Measurements from ENCODE around the gene DAB2IP. TPM values are rescaled to one million over a fixed set of nuclear protein-coding genes. Genes with fewer than 3 reads are reported as not detected.

The DAB2IP gene
- total RNA-seq, 1 experiment from 2014 or later = 31.0 TPM

DNA sequence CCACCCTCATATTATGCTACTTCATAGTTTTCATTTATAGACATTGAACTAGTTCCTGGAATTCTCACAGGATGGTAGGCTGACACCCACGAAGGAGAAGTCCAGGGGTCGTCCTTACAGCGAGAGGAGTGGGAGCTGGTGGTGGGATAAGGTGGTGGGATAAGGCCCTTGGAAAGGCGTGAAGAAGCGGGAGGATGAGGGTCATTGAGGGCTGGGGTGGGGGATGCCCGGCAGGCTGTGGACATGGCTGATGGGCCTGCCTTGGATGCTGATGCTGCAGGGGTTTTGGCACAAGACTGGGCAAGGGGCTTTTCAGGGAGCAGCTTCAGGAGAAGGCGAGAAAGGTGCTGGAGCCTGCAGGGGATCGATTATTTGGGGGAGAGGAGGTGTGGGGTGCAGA, 9.4 kb downstream of the DAB2IP start:
- Histone ChIP-seq H3K36me3 (ENCODE audit: control insufficient read depth in 1 of 2, insufficient read depth in 2 of 2, low read length in 2 of 2) (no peaks in the 10 kb centered on the region), H3K4me2 (ENCODE audit: low read length) (no peak overlapping the region), H3K4me1 (ENCODE audit: control insufficient read depth in 1 of 2, insufficient read depth in 2 of 2, low read length in 2 of 2) (no peaks in the 10 kb centered on the region), H3K4me3 (replicated peaks in 1 of 2; ENCODE audit: low read depth in 1 of 2, low read length in 2 of 2) (no peak overlapping the region), H3K9me2 (ENCODE audit: insufficient read depth) (no peaks in the 10 kb centered on the region), H3K79me2 (ENCODE audit: insufficient read depth, low read length) (no peaks in the 10 kb centered on the region), H3K9ac (ENCODE audit: low read length) (no peak overlapping the region), H3K27me3 (ENCODE audit: insufficient read depth, low read length) (no peaks in the 10 kb centered on the region), H2AFZ (ENCODE audit: low read depth, low read length, poor library complexity, severe bottlenecking) (no peak overlapping the region), H3K9me3 (ENCODE audit: control insufficient read depth in 1 of 2, insufficient read depth in 1 of 2, low read depth in 1 of 2, low read length in 2 of 2) (no peaks in the 10 kb centered on the region), H4K20me1 (ENCODE audit: insufficient read depth) (no peaks in the 10 kb centered on the region), H3K27ac (ENCODE audit: low read depth, low read length) (no peak overlapping the region)
- CTCF ChIA-PET = no interaction called here
- ATAC-seq (no peak), DNase-seq (ENCODE audit: low read depth, low spot score) (no peak)
- RAD21 ChIA-PET (ENCODE audit: low non-redundant PET in 1 of 2, low total read pairs in 2 of 2, uncharacterized antibody in 2 of 2, unreplicated experiment in 2 of 2) = no interaction called here
- intact Hi-C loops (cut with micrococcal nuclease) = no loop called here
- POLR2A ChIA-PET = no interaction called here
- TF ChIP-seq ELF1 (IDR thresholded peaks at IDR 0.05; ENCODE audit: borderline replicate concordance, low read depth) (no peak), ZNF274 (IDR thresholded peaks at IDR 0.05; ENCODE audit: low read depth, low read length) (no peak), FOSL1 (IDR thresholded peaks at IDR 0.05; ENCODE audit: low read depth) (no peak), POLR2AphosphoS5 (IDR thresholded peaks at IDR 0.05; ENCODE audit: low read depth, low read length) (no peak), ZFX (IDR thresholded peaks at IDR 0.05) (no peak), SIN3A (IDR thresholded peaks at IDR 0.05; ENCODE audit: low read depth) (no peak), YY1 (IDR thresholded peaks at IDR 0.05; ENCODE audit: extremely low read depth, insufficient replicate concordance, low read depth, low read length) (no peak)
- TF ChIP-seq, protein P1, sequence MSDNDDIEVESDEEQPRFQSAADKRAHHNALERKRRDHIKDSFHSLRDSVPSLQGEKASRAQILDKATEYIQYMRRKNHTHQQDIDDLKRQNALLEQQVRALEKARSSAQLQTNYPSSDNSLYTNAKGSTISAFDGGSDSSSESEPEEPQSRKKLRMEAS (IDR thresholded peaks at IDR 0.05) = no peak
- no TSS peak for BruUV-seq (replicated peaks)

DNA sequence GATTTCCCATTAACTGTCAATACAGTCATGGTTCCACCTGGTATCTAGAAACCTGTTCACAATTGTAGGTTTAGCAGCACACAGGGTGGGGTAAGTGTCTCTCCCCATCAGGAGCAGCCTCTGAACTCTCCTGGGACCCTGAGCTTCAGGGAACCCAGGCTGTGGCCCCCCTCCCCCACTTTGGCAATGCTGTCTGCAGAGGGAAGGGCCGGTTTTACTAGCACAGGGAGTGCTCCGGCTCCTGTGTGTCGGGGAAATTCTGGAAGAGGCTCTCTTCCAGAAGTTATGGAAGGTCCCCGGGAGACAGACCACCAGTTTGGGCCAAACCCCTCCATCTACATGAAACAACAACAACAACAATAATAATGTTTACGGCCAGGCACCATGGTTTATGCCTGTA, 9.9 kb downstream of the DAB2IP start:
- ATAC-seq (no peak), DNase-seq (ENCODE audit: low read depth, low spot score) (no peak)
- H3K9me2 ChIP-seq (ENCODE audit: insufficient read depth) = no peaks in the 10 kb centered on the region
- H3K9me3 ChIP-seq (ENCODE audit: control insufficient read depth in 1 of 2, insufficient read depth in 1 of 2, low read depth in 1 of 2, low read length in 2 of 2) = no peaks in the 10 kb centered on the region
- H3K9ac ChIP-seq (ENCODE audit: low read length) = no peak overlapping the region
- ChIA-PET RAD21 (ENCODE audit: low non-redundant PET in 1 of 2, low total read pairs in 2 of 2, uncharacterized antibody in 2 of 2, unreplicated experiment in 2 of 2) (no interaction called here), POLR2A (no interaction called here), CTCF (no interaction called here)
- no peaks in the 10 kb centered on the region for H3K27me3 ChIP-seq (ENCODE audit: insufficient read depth, low read length)
- no TSS peak for BruUV-seq (replicated peaks)
- no peaks in the 10 kb centered on the region for H3K36me3 ChIP-seq (ENCODE audit: control insufficient read depth in 1 of 2, insufficient read depth in 2 of 2, low read length in 2 of 2)
- no peak overlapping the region for H3K4me3 ChIP-seq (replicated peaks in 1 of 2; ENCODE audit: low read depth in 1 of 2, low read length in 2 of 2)
- no peaks in the 10 kb centered on the region for H3K79me2 ChIP-seq (ENCODE audit: insufficient read depth, low read length)
- intact Hi-C loops (cut with micrococcal nuclease) = no loop called here
- no peaks in the 10 kb centered on the region for H3K4me1 ChIP-seq (ENCODE audit: control insufficient read depth in 1 of 2, insufficient read depth in 2 of 2, low read length in 2 of 2)
- H4K20me1 ChIP-seq (ENCODE audit: insufficient read depth) = no peaks in the 10 kb centered on the region
- H3K4me2 ChIP-seq (ENCODE audit: low read length) = no peak overlapping the region
- H3K27ac ChIP-seq (ENCODE audit: low read depth, low read length) = no peak overlapping the region
- no peak overlapping the region for H2AFZ ChIP-seq (ENCODE audit: low read depth, low read length, poor library complexity, severe bottlenecking)
- TF ChIP-seq SP1 (IDR thresholded peaks at IDR 0.05; ENCODE audit: low read depth) = no peak
- TF ChIP-seq POLR2A (IDR thresholded peaks at IDR 0.05; ENCODE audit: borderline replicate concordance, extremely low read depth, insufficient read depth, insufficient read length) = no peak
- TF ChIP-seq EZH2 (IDR thresholded peaks at IDR 0.05) = no peak
- TF ChIP-seq ATF3 (IDR thresholded peaks at IDR 0.05) = no peak
- TF ChIP-seq ZBTB33 (IDR thresholded peaks at IDR 0.05; ENCODE audit: extremely low read depth, insufficient replicate concordance, low read length) = no peak
- TF ChIP-seq SRF (IDR thresholded peaks at IDR 0.05; ENCODE audit: low read depth) = no peak
- TF ChIP-seq JUND (IDR thresholded peaks at IDR 0.05) = no peak
- TF ChIP-seq REST (IDR thresholded peaks at IDR 0.05; ENCODE audit: low read depth) = no peak
- TF ChIP-seq, protein P1 (IDR thresholded peaks at IDR 0.05) = no peak
- no peak for TF ChIP-seq CEBPB (IDR thresholded peaks at IDR 0.05; ENCODE audit: low read depth)
- no peak for TF ChIP-seq FOSL1 (IDR thresholded peaks at IDR 0.05; ENCODE audit: low read depth)

Data from HCT116 (cell line).